SK-N-SH (cell line): Measurements from ENCODE around the gene SLC24A4. TPM values are rescaled to one million over a fixed set of nuclear protein-coding genes. Genes with fewer than 3 reads are reported as not detected.

ENCODE experiments used
- CTCF ChIA-PET: fragments of 300-600, 350-600 bp; formaldehyde crosslinking; extraction: SDS; loops from one replicate; lab custom pipeline; 2021; lab: Yijun Ruan, JAX
- POLR2A ChIA-PET: fragments of 350-600 bp; sonication (Branson Sonifier 250); formaldehyde crosslinking; extraction: SDS; loops from one replicate; lab custom pipeline; 2020; ENCODE audit warnings: antibody characterized with exemption, inconsistent platforms; lab: Yijun Ruan, JAX
- DNase-seq: peaks from one replicate; pipeline ENCODE4 v3.0.0; 2012
- H2AFZ ChIP-seq: fragments of 200-600 bp; sonication (generic); 2 replicates; pipeline ENCODE4 v1.8.1; 2016; ENCODE audit warnings: antibody characterized with exemption, mild to moderate bottlenecking, low read depth
- H3F3A ChIP-seq: fragments of 200-600 bp; sonication (generic); replicated peaks from 2 replicates; pipeline ENCODE3; 2016; ENCODE audit warnings: antibody characterized with exemption, mild to moderate bottlenecking; ENCODE audit not compliant: insufficient read depth
- H3K27ac ChIP-seq, 2 experiments: fragments of 200-500 bp in 1 of 2; fragments of 200-600 bp in 1 of 2; sonication (Bioruptor generic) in 1 of 2; sonication (generic), shearing (Covaris generic) in 1 of 2; 2 replicates each; pipeline versions ENCODE4 v1.5.1 to v1.6.1; 2014 to 2016; ENCODE audit warnings: low read depth in 2 of 2, inconsistent platforms in 1 of 2, low read length in 1 of 2, mild to moderate bottlenecking in 1 of 2, mixed read lengths in 1 of 2
- H3K27me3 ChIP-seq: fragments of 200-600 bp; sonication (generic), shearing (Covaris generic); 2 replicates; pipeline ENCODE4 v1.6.1; 2016; ENCODE audit warnings: mixed run types; ENCODE audit not compliant: insufficient read depth
- H3K36me3 ChIP-seq, 2 experiments: fragments of 200-500 bp in 1 of 2; fragments of 200-600 bp in 1 of 2; sonication (Bioruptor generic) in 1 of 2; sonication (generic) in 1 of 2; replicated peaks in 1 of 2; 2 replicates each; pipeline versions ENCODE3 to v1.5.1; 2014 to 2016; ENCODE audit warnings: low read length in 1 of 2, mild to moderate bottlenecking in 1 of 2; ENCODE audit not compliant: insufficient read depth in 2 of 2, control insufficient read depth in 1 of 2
- H3K4me1 ChIP-seq, 2 experiments: fragments of 200-500 bp in 1 of 2; fragments of 200-600 bp in 1 of 2; sonication (Bioruptor generic) in 1 of 2; sonication (generic), shearing (Covaris generic) in 1 of 2; 2 replicates each; pipeline versions ENCODE4 v1.5.1 to v1.6.1; 2014 to 2016; ENCODE audit warnings: low read depth in 1 of 2, low read length in 1 of 2, mixed run types in 1 of 2; ENCODE audit not compliant: insufficient read depth in 2 of 2, control insufficient read depth in 1 of 2
- H3K4me2 ChIP-seq: fragments of 200-600 bp; sonication (generic), shearing (Covaris generic); 2 replicates; pipeline ENCODE4 v1.6.1; 2017; ENCODE audit warnings: mixed run types
- H3K4me3 ChIP-seq, 2 experiments: fragments of 200-500 bp in 1 of 2; fragments of 200-600 bp in 1 of 2; sonication (Bioruptor generic) in 1 of 2; sonication (generic), shearing (Covaris generic) in 1 of 2; 2 replicates each; pipeline versions ENCODE4 v1.5.1 to v1.8.1; 2014 to 2016; ENCODE audit warnings: low read depth in 2 of 2, inconsistent platforms in 1 of 2, low read length in 1 of 2, mild to moderate bottlenecking in 1 of 2, mixed read lengths in 1 of 2, moderate library complexity in 1 of 2
- H3K79me2 ChIP-seq: fragments of 200-600 bp; sonication (generic); 2 replicates; pipeline ENCODE4 v1.8.1; 2017; ENCODE audit warnings: mild to moderate bottlenecking; ENCODE audit not compliant: insufficient read depth
- H3K9ac ChIP-seq: fragments of 200-600 bp; sonication (generic); 2 replicates; pipeline ENCODE4 v1.6.1; 2017; ENCODE audit warnings: mixed run types
- H3K9me2 ChIP-seq: fragments of 200-600 bp; sonication (generic); 2 replicates; pipeline ENCODE4 v1.6.1; 2017; ENCODE audit warnings: mixed run types
- H3K9me3 ChIP-seq: fragments of 200-600 bp; sonication (generic); 2 replicates; pipeline ENCODE4 v1.6.1; 2017; ENCODE audit warnings: mixed run types, mild to moderate bottlenecking, moderate library complexity
- H4K20me1 ChIP-seq: fragments of 200-600 bp; sonication (generic); 2 replicates; pipeline ENCODE4 v1.6.1; 2017; ENCODE audit warnings: mild to moderate bottlenecking, mixed run types; ENCODE audit not compliant: insufficient read depth
- EP300 ChIP-seq, 2 experiments: IDR thresholded peaks; 2 replicates each; pipeline versions ENCODE4 v1.4.0 to v1.6.1; 2012; ENCODE audit warnings: borderline replicate concordance in 1 of 2, low read depth in 1 of 2, low read length in 1 of 2
- EZH2phosphoT487 ChIP-seq: fragments of 200-600 bp; sonication (generic); IDR thresholded peaks from 2 replicates; pipeline ENCODE4 v1.6.1; 2017; ENCODE audit warnings: low read depth, mixed run types, mild to moderate bottlenecking, antibody characterized with exemption, moderate library complexity, borderline replicate concordance
- FOSL2 ChIP-seq: IDR thresholded peaks from 2 replicates; pipeline ENCODE4 v1.4.0; 2012; ENCODE audit warnings: low read depth, mild to moderate bottlenecking, moderate library complexity, borderline replicate concordance
- NRF1 ChIP-seq: IDR thresholded peaks from 2 replicates; pipeline ENCODE4 v1.6.1; 2012; ENCODE audit warnings: low read depth, mild to moderate bottlenecking, low read length
- RCOR1 ChIP-seq: fragments of 150-350 bp; IDR thresholded peaks from 2 replicates; pipeline ENCODE4 v1.6.1; 2017; ENCODE audit warnings: antibody characterized with exemption, low read length
- TEAD4 ChIP-seq: IDR thresholded peaks from 2 replicates; pipeline ENCODE4 v1.4.0; 2012; ENCODE audit warnings: mild to moderate bottlenecking, borderline replicate concordance; ENCODE audit not compliant: insufficient read depth
- USF1 ChIP-seq: IDR thresholded peaks from 2 replicates; pipeline ENCODE4 v1.4.0; 2012; ENCODE audit warnings: low read depth, borderline replicate concordance
- WGBS: methylation state at CpG from one replicate; pipeline ENCODE4 v1.1.6; 2017; ENCODE audit warnings: low lambda C conversion rate; 5-methylcytosine and 5-hydroxymethylcytosine counted together
- polyA plus RNA-seq, 3 experiments: library from polyadenylated mRNA; depleted of rRNA; stranded (reverse); fragments of >200 nt; gene quantifications; 2 replicates each; pipeline ENCODE4 v1.2.3, GENCODE V29; 2012
- TF ChIP-seq, protein P1 (sequence below): fragments of 200-600 bp; sonication (generic); IDR thresholded peaks from 2 replicates; pipeline ENCODE4 v1.6.1; 2017; ENCODE audit warnings: antibody characterized with exemption, mild to moderate bottlenecking, moderate library complexity
- TF ChIP-seq, protein P2 (sequence below): IDR thresholded peaks from 2 replicates; pipeline ENCODE4 v1.4.0; 2012; ENCODE audit warnings: low read depth, borderline replicate concordance

SLC24A4 gene
- polyA plus RNA-seq, 1 of the 3 experiments (the other 2 are of a cell fraction) = 0.07 TPM

- Histone ChIP-seq H2AFZ (no peak overlapping the region), H3K4me2 (no peak overlapping the region), H3K27ac (no peak overlapping the region), H3K4me3 (no peak overlapping the region), H3K9me2 (no peaks in the 10 kb centered on the region), H3K9ac (no peak overlapping the region), H3K9me3 (no peaks in the 10 kb centered on the region), H3K27me3 (no peaks in the 10 kb centered on the region), H3F3A (peaks cover 6% of the 10 kb centered on the region), H3K4me1 (peaks cover 0 to 16% of the 10 kb centered on the region in 2 experiments; a peak in 1 of 4 replicates), H4K20me1 (0 out of 2 replicates have a peak, but pooled peaks cover 5% of the 10 kb centered on the region), H3K79me2 (peaks cover 82% of the 10 kb centered on the region), H3K36me3 (no peaks in the 10 kb centered on the region)
- ChIA-PET POLR2A (no interaction called here), CTCF (interaction anchor here (0.6 to 1.0 kb wide), 2 partner anchors 10 to 31 kb away, joined by 3 read pairs; no protein-coding TSS in a partner anchor)
- 58% methylated on average over 9 of the region's 14 CpGs for WGBS
- no peak for DNase-seq
- TF ChIP-seq FOSL2 = no peak
- no peak for TF ChIP-seq EP300 (IDR thresholded peaks at IDR 0.05; ENCODE audit: borderline replicate concordance in 1 of 2, low read depth in 1 of 2, low read length in 1 of 2)
- no peak for TF ChIP-seq EZH2phosphoT487
- TF ChIP-seq RCOR1 = no peak
- no peak for TF ChIP-seq NRF1
- TF ChIP-seq, protein P1, sequence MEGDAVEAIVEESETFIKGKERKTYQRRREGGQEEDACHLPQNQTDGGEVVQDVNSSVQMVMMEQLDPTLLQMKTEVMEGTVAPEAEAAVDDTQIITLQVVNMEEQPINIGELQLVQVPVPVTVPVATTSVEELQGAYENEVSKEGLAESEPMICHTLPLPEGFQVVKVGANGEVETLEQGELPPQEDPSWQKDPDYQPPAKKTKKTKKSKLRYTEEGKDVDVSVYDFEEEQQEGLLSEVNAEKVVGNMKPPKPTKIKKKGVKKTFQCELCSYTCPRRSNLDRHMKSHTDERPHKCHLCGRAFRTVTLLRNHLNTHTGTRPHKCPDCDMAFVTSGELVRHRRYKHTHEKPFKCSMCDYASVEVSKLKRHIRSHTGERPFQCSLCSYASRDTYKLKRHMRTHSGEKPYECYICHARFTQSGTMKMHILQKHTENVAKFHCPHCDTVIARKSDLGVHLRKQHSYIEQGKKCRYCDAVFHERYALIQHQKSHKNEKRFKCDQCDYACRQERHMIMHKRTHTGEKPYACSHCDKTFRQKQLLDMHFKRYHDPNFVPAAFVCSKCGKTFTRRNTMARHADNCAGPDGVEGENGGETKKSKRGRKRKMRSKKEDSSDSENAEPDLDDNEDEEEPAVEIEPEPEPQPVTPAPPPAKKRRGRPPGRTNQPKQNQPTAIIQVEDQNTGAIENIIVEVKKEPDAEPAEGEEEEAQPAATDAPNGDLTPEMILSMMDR = no peak
Observed at GRCh38 chr14:92528486-92529100, 205.6 kb downstream of the SLC24A4 start.

- ChIA-PET CTCF (no interaction called here), POLR2A (no interaction called here)
- no peak for DNase-seq
- H3K27ac ChIP-seq = no peak overlapping the region
- no peak overlapping the region for H3K4me2 ChIP-seq
- no peak for TF ChIP-seq TEAD4
- TF ChIP-seq USF1 = no peak
- TF ChIP-seq, protein P2, sequence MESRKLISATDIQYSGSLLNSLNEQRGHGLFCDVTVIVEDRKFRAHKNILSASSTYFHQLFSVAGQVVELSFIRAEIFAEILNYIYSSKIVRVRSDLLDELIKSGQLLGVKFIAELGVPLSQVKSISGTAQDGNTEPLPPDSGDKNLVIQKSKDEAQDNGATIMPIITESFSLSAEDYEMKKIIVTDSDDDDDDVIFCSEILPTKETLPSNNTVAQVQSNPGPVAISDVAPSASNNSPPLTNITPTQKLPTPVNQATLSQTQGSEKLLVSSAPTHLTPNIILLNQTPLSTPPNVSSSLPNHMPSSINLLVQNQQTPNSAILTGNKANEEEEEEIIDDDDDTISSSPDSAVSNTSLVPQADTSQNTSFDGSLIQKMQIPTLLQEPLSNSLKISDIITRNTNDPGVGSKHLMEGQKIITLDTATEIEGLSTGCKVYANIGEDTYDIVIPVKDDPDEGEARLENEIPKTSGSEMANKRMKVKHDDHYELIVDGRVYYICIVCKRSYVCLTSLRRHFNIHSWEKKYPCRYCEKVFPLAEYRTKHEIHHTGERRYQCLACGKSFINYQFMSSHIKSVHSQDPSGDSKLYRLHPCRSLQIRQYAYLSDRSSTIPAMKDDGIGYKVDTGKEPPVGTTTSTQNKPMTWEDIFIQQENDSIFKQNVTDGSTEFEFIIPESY = no peak
- WGBS = 50% methylated on average over 4 of the region's 4 CpGs
- H3K4me1 ChIP-seq = peaks cover 0 to 16% of the 10 kb centered on the region in 2 experiments; a peak in 1 of 4 replicates
- no peaks in the 10 kb centered on the region for H3K9me2 ChIP-seq
- H3F3A ChIP-seq = peaks cover 9% of the 10 kb centered on the region
- H4K20me1 ChIP-seq = 0 out of 2 replicates have a peak, but pooled peaks cover 5% of the 10 kb centered on the region
- no peak overlapping the region for H3K9ac ChIP-seq
- H3K36me3 ChIP-seq = no peaks in the 10 kb centered on the region
- H3K4me3 ChIP-seq = no peak overlapping the region
- H2AFZ ChIP-seq = no peak overlapping the region
- no peaks in the 10 kb centered on the region for H3K27me3 ChIP-seq
- no peaks in the 10 kb centered on the region for H3K9me3 ChIP-seq
- peaks cover 78% of the 10 kb centered on the region for H3K79me2 ChIP-seq
Observed at GRCh38 chr14:92529903-92530302, 206.9 kb downstream of the SLC24A4 start.
